GM12891 (cell line): ENCODE results near the gene S100G. TPM values are rescaled to one million over a fixed set of nuclear protein-coding genes. Genes with fewer than 3 reads are reported as not detected.
"Not testable (repeated sequence)": the region's sequence is repeated elsewhere in the genome, so short reads cannot be mapped to it uniquely, and the experiment has no call there.

Experiments used
- DNase-seq: peaks from one replicate; pipeline ENCODE4 v3.0.0; 2011; ENCODE audit warnings: low spot score; ENCODE audit not compliant: insufficient read length
- FAIRE-seq: peaks from 2 replicates; lab custom pipeline; 2011; peaks lifted over from hg19 to GRCh38; lab: Jason Lieb, UNC
- PAX5 ChIP-seq: IDR thresholded peaks from 2 replicates; pipeline ENCODE4 v1.6.1; 2011; ENCODE audit warnings: low read length, moderate library complexity, mild to moderate bottlenecking; ENCODE audit not compliant: insufficient read depth, severe bottlenecking
- POLR2A ChIP-seq: IDR thresholded peaks from 2 replicates; pipeline ENCODE4 v1.6.1; 2011; ENCODE audit warnings: low read depth, low read length, control low read depth
- POLR2AphosphoS5 ChIP-seq: IDR thresholded peaks from 2 replicates; pipeline ENCODE4 v1.6.1; 2011; ENCODE audit warnings: low read depth, low read length, control low read depth
- POU2F2 ChIP-seq: IDR thresholded peaks from 2 replicates; pipeline ENCODE4 v1.6.1; 2011; ENCODE audit warnings: low read depth, mild to moderate bottlenecking, control low read depth, low read length, moderate library complexity
- SPI1 ChIP-seq: IDR thresholded peaks from 2 replicates; pipeline ENCODE4 v1.6.1; 2011; ENCODE audit warnings: low read depth, low read length, control low read depth
- TAF1 ChIP-seq: IDR thresholded peaks from 2 replicates; pipeline ENCODE4 v1.6.1; 2011; ENCODE audit warnings: low read depth, low read length, control low read depth
- polyA plus RNA-seq: library from polyadenylated mRNA; unstranded; fragments of >200 nt; gene quantifications from one replicate; pipeline ENCODE4 v1.2.1, GENCODE V29; 2012; ENCODE audit warnings: low read depth, missing spikeins, inconsistent platforms; ENCODE audit not compliant: missing spikeins

The S100G gene
- not detected for polyA plus RNA-seq

- TF ChIP-seq POU2F2 (no peak), PAX5 (no peak), POLR2A (no peak), TAF1 (no peak), SPI1 (no peak), POLR2AphosphoS5 (no peak)
- no peak for FAIRE-seq
Measured at GRCh38 chrX:16649858-16650257, at the start of gene S100G. TSS of gene S100G (plus strand) at chrX:16650158. CDS start at chrX:16651007, 849 bp downstream.

DNA sequence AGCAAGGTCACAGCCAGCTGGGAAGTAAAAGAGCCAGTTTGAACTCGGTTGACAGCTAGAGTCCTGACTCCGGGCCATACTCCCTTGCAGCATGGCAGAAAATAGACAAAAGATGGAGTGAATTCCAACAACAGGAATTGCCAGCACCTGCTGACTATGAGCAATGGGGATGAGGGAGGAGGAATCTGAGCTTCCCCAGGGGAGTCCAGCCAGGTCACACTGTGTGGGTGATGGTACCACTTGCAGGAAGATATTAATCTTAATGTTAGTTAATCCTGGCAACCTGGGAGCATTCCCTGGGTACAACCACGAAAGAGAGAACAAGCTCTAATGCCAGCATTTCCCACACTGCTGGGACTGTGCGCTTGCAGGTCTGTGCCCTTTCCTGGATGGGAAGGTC, 48.1 kb upstream of the S100G start:
- no peak for FAIRE-seq

More at GRCh38 chrX:16649858-16650257, at the start of gene S100G:
- DNase-seq, result no peak

GRCh38 chrX:16603235-16603634, 46.7 kb upstream of the S100G start:
- not testable (repeated sequence) for DNase-seq, FAIRE-seq

More for the DNA sequence above, 48.1 kb upstream of the S100G start:
- TF ChIP-seq POU2F2 (no peak), POLR2A (no peak), TAF1 (no peak), SPI1 (no peak), POLR2AphosphoS5 (no peak), PAX5 (no peak)
- no peak for DNase-seq

GRCh38 chrX:16603822-16604221, 46.1 kb upstream of the S100G start:
- TF ChIP-seq POU2F2 (no peak), TAF1 (no peak), POLR2AphosphoS5 (no peak), SPI1 (no peak), PAX5 (no peak), POLR2A (no peak)
- DNase-seq (no peak), FAIRE-seq (no peak)

GRCh38 chrX:16604337-16604736, 45.6 kb upstream of the S100G start:
- no peak for DNase-seq

DNA sequence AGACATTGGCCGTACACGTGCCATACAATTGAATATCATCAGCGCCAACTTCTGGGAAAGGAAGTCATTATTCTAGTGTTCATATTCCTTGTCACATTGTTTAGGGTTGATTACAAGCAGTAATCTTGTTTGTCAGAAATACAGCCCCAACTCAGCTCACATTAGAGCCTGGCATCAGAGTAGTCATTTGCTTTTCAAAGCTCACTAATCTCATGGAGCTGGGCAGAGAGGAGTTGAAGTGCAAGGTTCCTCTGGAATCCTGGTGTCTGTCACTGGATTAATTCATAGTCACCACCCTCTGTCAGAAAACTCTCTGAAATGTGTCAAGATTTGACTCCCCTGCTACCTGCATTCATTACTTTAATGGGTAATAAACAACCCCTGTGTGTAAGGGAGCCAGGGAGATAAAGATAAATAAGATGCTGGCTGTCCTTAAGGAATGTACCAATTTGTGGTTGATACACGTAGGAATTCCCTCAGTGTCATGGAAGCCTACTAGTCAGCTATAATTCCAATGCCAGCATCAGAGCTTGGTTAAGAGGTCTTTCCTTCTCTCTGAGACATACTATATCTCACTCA, 43.7 kb upstream of the S100G start:
- FAIRE-seq (no peak), DNase-seq (no peak)
- TF ChIP-seq TAF1, result no peak

More at GRCh38 chrX:16604337-16604736, 45.6 kb upstream of the S100G start:
- FAIRE-seq, result no peak
- TF ChIP-seq POLR2AphosphoS5, result no peak
- TF ChIP-seq TAF1, result no peak
- TF ChIP-seq POLR2A, result no peak
- TF ChIP-seq SPI1, result no peak
- no peak for TF ChIP-seq PAX5
- no peak for TF ChIP-seq POU2F2

GRCh38 chrX:16610121-16610621, 39.8 kb upstream of the S100G start:
- DNase-seq, result no peak
- no peak for TF ChIP-seq SPI1
- no peak for TF ChIP-seq POU2F2
- TF ChIP-seq TAF1, result no peak
- no peak for TF ChIP-seq PAX5
- no peak for TF ChIP-seq POLR2A
- TF ChIP-seq POLR2AphosphoS5, result no peak
- FAIRE-seq, result no peak

DNA sequence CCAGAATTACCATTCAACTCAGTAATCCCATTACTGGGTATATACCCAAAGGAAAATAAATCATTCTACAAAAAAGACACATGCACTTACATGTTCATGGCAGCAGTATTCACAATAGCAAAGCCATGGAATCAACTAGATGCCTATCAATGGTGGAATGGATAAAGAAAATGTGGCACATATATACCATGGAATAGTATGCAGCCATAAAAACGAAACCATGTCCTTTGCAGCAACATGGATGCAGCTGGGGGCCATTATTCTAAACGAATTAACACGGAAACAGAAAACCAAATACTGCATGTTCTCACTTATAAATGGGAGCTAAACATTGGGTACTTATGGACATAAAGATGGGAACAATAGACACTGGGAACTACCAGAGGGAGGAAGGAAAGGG, 39.3 kb upstream of the S100G start:
- not testable (repeated sequence) for FAIRE-seq, DNase-seq

DNA sequence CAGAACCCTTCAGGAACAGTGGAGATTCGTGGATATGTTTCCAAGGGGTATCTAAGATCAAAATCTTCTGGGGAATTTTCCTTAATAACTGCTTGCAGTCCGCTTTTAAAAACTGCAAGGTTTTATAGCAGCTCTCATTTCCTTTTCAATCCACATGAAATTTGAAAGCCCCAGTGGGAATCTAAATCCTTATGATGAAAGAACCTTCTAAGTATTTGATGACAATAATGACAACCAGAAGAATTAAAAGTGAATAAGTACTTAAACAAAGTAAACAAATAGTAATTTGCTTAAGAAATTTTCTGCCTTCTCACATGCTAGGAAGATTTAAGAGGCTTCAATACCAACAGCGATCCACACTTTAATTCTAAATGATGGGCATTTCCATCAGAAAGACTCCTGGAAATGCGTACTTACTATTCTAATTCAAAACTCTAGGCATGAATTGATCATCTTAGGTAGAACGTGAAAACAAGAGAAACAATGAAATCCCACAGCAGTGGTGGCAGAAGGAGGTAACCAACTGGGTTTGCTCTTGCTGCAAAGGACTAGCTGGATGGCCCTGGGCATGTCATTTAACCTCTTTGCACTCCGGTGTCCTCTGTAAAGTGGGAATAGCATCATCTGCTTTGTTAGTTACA, 37.6 kb upstream of the S100G start:
- DNase-seq, result no peak
- FAIRE-seq, result no peak
- no peak for TF ChIP-seq PAX5
- TF ChIP-seq POLR2AphosphoS5, result no peak
- TF ChIP-seq POU2F2, result no peak
- TF ChIP-seq POLR2A, result no peak
- TF ChIP-seq TAF1, result no peak
- TF ChIP-seq SPI1, result no peak

DNA sequence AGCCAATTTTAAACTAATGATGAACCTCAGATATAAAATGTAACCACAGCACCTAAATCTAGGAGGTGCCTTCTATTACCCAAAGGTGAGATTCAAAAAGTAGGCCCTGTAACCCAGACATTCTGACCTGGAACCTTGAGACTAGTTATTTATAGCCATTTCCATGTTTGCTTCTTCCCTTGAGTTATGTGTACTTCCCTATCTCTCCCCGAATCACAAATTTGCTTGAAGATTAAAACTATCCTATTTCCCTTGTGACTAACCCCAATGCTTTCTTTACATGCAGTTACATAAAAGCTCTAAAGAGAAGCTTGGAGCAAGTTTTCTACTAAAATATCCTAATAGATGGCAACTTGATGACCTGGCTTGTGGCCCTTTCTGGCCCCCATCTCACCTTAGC, 32.6 kb upstream of the S100G start:
- DNase-seq (no peak), FAIRE-seq (no peak)
- TF ChIP-seq SPI1, result no peak
- TF ChIP-seq POLR2A, result no peak
- TF ChIP-seq PAX5, result no peak
- TF ChIP-seq POU2F2, result no peak
- no peak for TF ChIP-seq POLR2AphosphoS5
- no peak for TF ChIP-seq TAF1
